ENCODE results near the gene HIGD1A.

DNA sequence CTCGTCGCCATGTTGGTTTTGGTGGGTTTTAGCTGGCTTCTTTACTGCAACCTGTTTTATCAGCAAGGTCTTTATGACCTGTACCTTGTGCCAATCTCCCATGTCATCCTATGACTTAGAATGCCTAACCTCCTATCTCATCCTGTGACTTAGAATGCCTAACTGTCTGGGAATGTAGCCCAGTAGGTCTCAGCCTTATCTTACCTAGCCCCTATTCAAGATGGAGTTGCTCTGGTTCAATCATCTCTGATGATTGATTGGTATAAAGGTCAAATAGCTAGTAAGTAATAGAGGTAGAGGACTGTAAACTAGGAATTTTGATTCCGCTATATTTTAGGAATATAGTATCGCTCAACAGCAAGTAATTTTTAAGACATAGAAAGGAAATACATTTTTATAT, 3.6 kb upstream of the HIGD1A start:
- TF ChIP-seq EZH2phosphoT487 (IDR thresholded peaks at IDR 0.05; ENCODE audit: borderline replicate concordance, low read length) = no peak
- TF ChIP-seq, protein P1, sequence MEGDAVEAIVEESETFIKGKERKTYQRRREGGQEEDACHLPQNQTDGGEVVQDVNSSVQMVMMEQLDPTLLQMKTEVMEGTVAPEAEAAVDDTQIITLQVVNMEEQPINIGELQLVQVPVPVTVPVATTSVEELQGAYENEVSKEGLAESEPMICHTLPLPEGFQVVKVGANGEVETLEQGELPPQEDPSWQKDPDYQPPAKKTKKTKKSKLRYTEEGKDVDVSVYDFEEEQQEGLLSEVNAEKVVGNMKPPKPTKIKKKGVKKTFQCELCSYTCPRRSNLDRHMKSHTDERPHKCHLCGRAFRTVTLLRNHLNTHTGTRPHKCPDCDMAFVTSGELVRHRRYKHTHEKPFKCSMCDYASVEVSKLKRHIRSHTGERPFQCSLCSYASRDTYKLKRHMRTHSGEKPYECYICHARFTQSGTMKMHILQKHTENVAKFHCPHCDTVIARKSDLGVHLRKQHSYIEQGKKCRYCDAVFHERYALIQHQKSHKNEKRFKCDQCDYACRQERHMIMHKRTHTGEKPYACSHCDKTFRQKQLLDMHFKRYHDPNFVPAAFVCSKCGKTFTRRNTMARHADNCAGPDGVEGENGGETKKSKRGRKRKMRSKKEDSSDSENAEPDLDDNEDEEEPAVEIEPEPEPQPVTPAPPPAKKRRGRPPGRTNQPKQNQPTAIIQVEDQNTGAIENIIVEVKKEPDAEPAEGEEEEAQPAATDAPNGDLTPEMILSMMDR (conservative IDR thresholded peaks at IDR 0.05; ENCODE audit: low read depth, low read length) = no peak

Measured in PC-3 (cell line).